Measurements from ENCODE around the gene EHD1.
"Not testable (repeated sequence)": the region's sequence is repeated elsewhere in the genome, so short reads cannot be mapped to it uniquely, and the experiment has no call there.

EHD1 gene

GRCh38 chr11:64834031-64834722, 44.2 kb downstream of the EHD1 start:
- no peak for DNase-seq (ENCODE audit: low read depth, low spot score)
- H3K27ac ChIP-seq = no peak overlapping the region

GRCh38 chr11:64833509-64833908, 44.9 kb downstream of the EHD1 start:
- no peak for DNase-seq (ENCODE audit: low read depth, low spot score)
- no peak overlapping the region for H3K27ac ChIP-seq

GRCh38 chr11:64833198-64833502, 45.3 kb downstream of the EHD1 start:
- no peak for DNase-seq (ENCODE audit: low read depth, low spot score)
- H3K27ac ChIP-seq = no peak overlapping the region

GRCh38 chr11:64832467-64833197, 45.8 kb downstream of the EHD1 start:
- no peak for DNase-seq (ENCODE audit: low read depth, low spot score)
- no peak overlapping the region for H3K27ac ChIP-seq

- no peak for DNase-seq (ENCODE audit: low read depth, low spot score)
- no peak overlapping the region for H3K27ac ChIP-seq
Measured at GRCh38 chr11:64831411-64831891, 47.0 kb downstream of the EHD1 start.

GRCh38 chr11:64829536-64830251, 48.7 kb downstream of the EHD1 start:
- no peak for DNase-seq (ENCODE audit: low read depth, low spot score)
- H3K27ac ChIP-seq = no peak overlapping the region

GRCh38 chr11:64827451-64827839, 51.0 kb downstream of the EHD1 start:
- H3K27ac ChIP-seq = no peak overlapping the region
- no peak for DNase-seq (ENCODE audit: low read depth, low spot score)

GRCh38 chr11:64826578-64827450, 51.6 kb downstream of the EHD1 start:
- DNase-seq (ENCODE audit: low read depth, low spot score) = no peak
- H3K27ac ChIP-seq = no peak overlapping the region

GRCh38 chr11:64826062-64826461, 52.4 kb downstream of the EHD1 start:
- DNase-seq (ENCODE audit: low read depth, low spot score) = no peak
- H3K27ac ChIP-seq = no peak overlapping the region

GRCh38 chr11:64823568-64824119, 54.8 kb downstream of the EHD1 start:
- DNase-seq (ENCODE audit: low read depth, low spot score) = no peak
- H3K27ac ChIP-seq = no peak overlapping the region

- H3K27ac ChIP-seq = no peak overlapping the region
- no peak for DNase-seq (ENCODE audit: low read depth, low spot score)
Measured at GRCh38 chr11:64817476-64817875, 60.9 kb downstream of the EHD1 start.

GRCh38 chr11:64815433-64815832, 63.0 kb downstream of the EHD1 start:
- not testable (repeated sequence) for DNase-seq (ENCODE audit: low read depth, low spot score); H3K27ac ChIP-seq

- H3K27ac ChIP-seq = no peak overlapping the region
- DNase-seq (ENCODE audit: low read depth, low spot score) = no peak
Measured at GRCh38 chr11:64814712-64815187, 63.7 kb downstream of the EHD1 start.

GRCh38 chr11:64813826-64814225, 64.6 kb downstream of the EHD1 start:
- no peak overlapping the region for H3K27ac ChIP-seq
- DNase-seq (ENCODE audit: low read depth, low spot score) = no peak

- H3K27ac ChIP-seq = peak overlapping the region; percentile 45
- DNase-seq (ENCODE audit: low read depth, low spot score) = no peak
Measured at GRCh38 chr11:64810891-64811272, 67.5 kb downstream of the EHD1 start.

- H3K27ac ChIP-seq = peak within 1 kb of the TSS; percentile 45
- peak; percentile 49 for DNase-seq (ENCODE audit: low read depth, low spot score)
Measured at GRCh38 chr11:64810271-64810890, 68.0 kb downstream of the EHD1 start, which contains the start of gene MEN1. MEN1 (minus strand) TSS chr11:64810551; CDS start chr11:64810109, 442 bp downstream.

- H3K27ac ChIP-seq = peak overlapping the region; percentile 45
- DNase-seq (ENCODE audit: low read depth, low spot score) = peak; percentile 6
Measured at GRCh38 chr11:64809781-64810241, 68.6 kb downstream of the EHD1 start.

GRCh38 chr11:64805481-64805880, 72.9 kb downstream of the EHD1 start:
- DNase-seq (ENCODE audit: low read depth, low spot score) = no peak
- no peak overlapping the region for H3K27ac ChIP-seq
